ENCODE data around the gene FFAR3.
"Not testable (repeated sequence)": the region's sequence is repeated elsewhere in the genome, so short reads cannot be mapped to it uniquely, and the experiment has no call there.

FFAR3 gene

DNA sequence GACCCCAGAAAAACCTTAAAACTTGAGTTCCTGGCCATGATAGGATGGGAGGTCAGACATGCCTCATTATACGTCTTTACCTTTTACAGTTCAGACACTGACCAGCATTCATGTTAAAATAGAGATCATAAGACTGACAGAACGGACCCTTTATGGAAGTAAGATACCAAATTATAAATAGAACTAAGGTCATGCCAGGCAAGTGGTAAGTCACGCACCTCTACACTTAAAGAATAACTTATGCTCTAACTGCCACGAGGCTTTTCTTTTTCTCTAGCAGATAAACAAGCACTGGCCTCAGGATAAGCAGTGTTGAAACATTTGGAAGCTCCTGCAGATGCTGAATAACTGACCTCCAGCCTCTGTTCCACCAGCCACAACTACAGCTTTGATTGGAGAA lies 41.0 kb downstream of the FFAR3 start:
- no peak for DNase-seq
- no peaks in the 10 kb centered on the region for H3K4me1 ChIP-seq (ENCODE audit: insufficient read depth, low read length)
- H2AFZ ChIP-seq (ENCODE audit: low read depth, low read length) = no peak overlapping the region
- no peak overlapping the region for H3K4me2 ChIP-seq (ENCODE audit: insufficient read depth, low read length)
- H3K27me3 ChIP-seq (ENCODE audit: insufficient read depth, low read length, poor library complexity) = peaks cover 3% of the 10 kb centered on the region
- no peak for TF ChIP-seq EZH2 (IDR thresholded peaks at IDR 0.05; ENCODE audit: borderline replicate concordance, low read depth, low read length, severe bottlenecking)
- TF ChIP-seq, protein P1, sequence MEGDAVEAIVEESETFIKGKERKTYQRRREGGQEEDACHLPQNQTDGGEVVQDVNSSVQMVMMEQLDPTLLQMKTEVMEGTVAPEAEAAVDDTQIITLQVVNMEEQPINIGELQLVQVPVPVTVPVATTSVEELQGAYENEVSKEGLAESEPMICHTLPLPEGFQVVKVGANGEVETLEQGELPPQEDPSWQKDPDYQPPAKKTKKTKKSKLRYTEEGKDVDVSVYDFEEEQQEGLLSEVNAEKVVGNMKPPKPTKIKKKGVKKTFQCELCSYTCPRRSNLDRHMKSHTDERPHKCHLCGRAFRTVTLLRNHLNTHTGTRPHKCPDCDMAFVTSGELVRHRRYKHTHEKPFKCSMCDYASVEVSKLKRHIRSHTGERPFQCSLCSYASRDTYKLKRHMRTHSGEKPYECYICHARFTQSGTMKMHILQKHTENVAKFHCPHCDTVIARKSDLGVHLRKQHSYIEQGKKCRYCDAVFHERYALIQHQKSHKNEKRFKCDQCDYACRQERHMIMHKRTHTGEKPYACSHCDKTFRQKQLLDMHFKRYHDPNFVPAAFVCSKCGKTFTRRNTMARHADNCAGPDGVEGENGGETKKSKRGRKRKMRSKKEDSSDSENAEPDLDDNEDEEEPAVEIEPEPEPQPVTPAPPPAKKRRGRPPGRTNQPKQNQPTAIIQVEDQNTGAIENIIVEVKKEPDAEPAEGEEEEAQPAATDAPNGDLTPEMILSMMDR (IDR thresholded peaks at IDR 0.05; ENCODE audit: borderline replicate concordance, extremely low read depth, low read length, poor library complexity, severe bottlenecking) = no peak
- H3K79me2 ChIP-seq (ENCODE audit: insufficient read depth, low read length) = no peaks in the 10 kb centered on the region
- H3K36me3 ChIP-seq (ENCODE audit: insufficient read depth, low read length) = no peaks in the 10 kb centered on the region
- H3K9me3 ChIP-seq (ENCODE audit: insufficient read depth, low read length, severe bottlenecking) = no peaks in the 10 kb centered on the region
- no peak overlapping the region for H3K27ac ChIP-seq (ENCODE audit: low read length)
- no peak overlapping the region for H3K4me3 ChIP-seq (ENCODE audit: low read depth in 1 of 2, low read length in 2 of 2)
- no peaks in the 10 kb centered on the region for H4K20me1 ChIP-seq (ENCODE audit: insufficient read depth, low read length)
- H3K9ac ChIP-seq (ENCODE audit: low read depth, low read length) = no peak overlapping the region
- ATAC-seq (ENCODE audit: insufficient read depth, low read depth) = no peak

DNA sequence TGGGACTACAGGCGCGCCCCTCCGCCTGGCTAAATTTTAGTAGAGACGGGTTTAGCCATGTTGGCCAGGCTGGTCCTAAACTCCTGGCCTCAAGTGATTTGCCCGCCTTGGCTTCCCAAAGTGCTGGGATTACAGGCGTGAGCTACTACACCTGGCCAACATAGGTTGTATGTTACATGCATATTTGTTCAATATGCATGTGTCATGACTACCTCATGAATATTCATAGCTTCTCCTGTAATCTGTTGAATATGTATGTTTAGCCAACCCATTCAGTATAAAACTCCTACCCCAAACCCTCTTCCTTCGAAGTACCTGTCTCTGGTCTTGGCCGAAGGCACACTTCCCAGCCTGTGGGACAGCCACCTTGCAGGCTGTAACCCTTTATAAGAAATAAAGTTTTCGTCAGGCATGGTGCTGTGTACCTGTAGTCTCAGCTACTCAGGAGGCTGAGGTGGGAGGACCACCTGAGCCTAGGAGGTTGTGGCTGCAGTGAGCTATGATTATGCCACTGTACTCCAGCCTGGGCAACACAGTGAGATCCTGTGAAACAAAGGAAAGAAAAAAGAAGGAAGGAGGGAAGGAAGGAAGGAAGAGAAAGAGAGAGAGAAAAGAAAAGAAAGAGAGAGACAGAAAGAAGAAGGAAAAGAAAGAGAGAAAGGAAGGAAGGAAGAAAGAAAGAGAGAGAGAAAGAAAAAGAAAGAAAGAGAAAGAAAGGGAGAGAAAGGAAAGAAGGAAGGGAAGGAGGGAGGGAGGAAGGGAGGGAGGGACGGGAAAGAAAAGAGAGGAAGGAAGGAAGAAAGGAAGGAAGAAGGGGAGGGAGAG lies 41.9 kb downstream of the FFAR3 start:
- H4K20me1 ChIP-seq (ENCODE audit: insufficient read depth, low read length) = no peaks in the 10 kb centered on the region
- ATAC-seq (ENCODE audit: insufficient read depth, low read depth) = no peak
- H3K27me3 ChIP-seq (ENCODE audit: insufficient read depth, low read length, poor library complexity) = peaks cover 3% of the 10 kb centered on the region
- no peaks in the 10 kb centered on the region for H3K36me3 ChIP-seq (ENCODE audit: insufficient read depth, low read length)
- H3K9me3 ChIP-seq (ENCODE audit: insufficient read depth, low read length, severe bottlenecking) = no peaks in the 10 kb centered on the region
- TF ChIP-seq, protein P1 (IDR thresholded peaks at IDR 0.05; ENCODE audit: borderline replicate concordance, extremely low read depth, low read length, poor library complexity, severe bottlenecking) = no peak
- TF ChIP-seq EZH2 (IDR thresholded peaks at IDR 0.05; ENCODE audit: borderline replicate concordance, low read depth, low read length, severe bottlenecking) = no peak
- H3K27ac ChIP-seq (ENCODE audit: low read length) = no peak overlapping the region
- no peak overlapping the region for H3K4me3 ChIP-seq (ENCODE audit: low read depth in 1 of 2, low read length in 2 of 2)
- no peak overlapping the region for H3K4me2 ChIP-seq (ENCODE audit: insufficient read depth, low read length)
- no peak overlapping the region for H3K9ac ChIP-seq (ENCODE audit: low read depth, low read length)
- H2AFZ ChIP-seq (ENCODE audit: low read depth, low read length) = no peak overlapping the region
- no peak for DNase-seq
- H3K4me1 ChIP-seq (ENCODE audit: insufficient read depth, low read length) = no peaks in the 10 kb centered on the region
- no peaks in the 10 kb centered on the region for H3K79me2 ChIP-seq (ENCODE audit: insufficient read depth, low read length)

DNA sequence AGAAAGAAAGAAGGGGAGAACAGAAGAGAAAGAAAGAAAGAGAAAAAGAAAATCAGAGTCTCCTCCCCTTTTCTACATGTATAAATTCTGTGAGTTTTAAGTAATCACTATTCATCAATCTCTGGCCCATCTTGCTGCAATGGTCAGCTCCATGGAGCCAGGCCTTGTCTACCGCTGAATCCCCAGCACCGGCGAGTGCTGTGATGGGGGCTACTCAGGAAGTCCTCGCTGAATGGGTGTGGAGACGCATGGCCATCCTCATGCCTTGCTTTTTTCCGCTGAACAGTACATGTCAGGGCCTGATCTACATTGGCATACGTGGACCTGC lies 42.5 kb downstream of the FFAR3 start:
- ATAC-seq (ENCODE audit: insufficient read depth, low read depth) = no peak
- DNase-seq = no peak
- Histone ChIP-seq H3K9ac (ENCODE audit: low read depth, low read length) (no peak overlapping the region), H3K27ac (ENCODE audit: low read length) (no peak overlapping the region), H4K20me1 (ENCODE audit: insufficient read depth, low read length) (no peaks in the 10 kb centered on the region), H3K36me3 (ENCODE audit: insufficient read depth, low read length) (no peaks in the 10 kb centered on the region), H3K27me3 (ENCODE audit: insufficient read depth, low read length, poor library complexity) (peaks cover 3% of the 10 kb centered on the region), H3K79me2 (ENCODE audit: insufficient read depth, low read length) (no peaks in the 10 kb centered on the region), H3K9me3 (ENCODE audit: insufficient read depth, low read length, severe bottlenecking) (no peaks in the 10 kb centered on the region), H3K4me1 (ENCODE audit: insufficient read depth, low read length) (no peaks in the 10 kb centered on the region), H3K4me2 (ENCODE audit: insufficient read depth, low read length) (no peak overlapping the region), H2AFZ (ENCODE audit: low read depth, low read length) (no peak overlapping the region; the same call in 1 of the 2 replicates), H3K4me3 (ENCODE audit: low read depth in 1 of 2, low read length in 2 of 2) (no peak overlapping the region)
- no peak for TF ChIP-seq EZH2 (IDR thresholded peaks at IDR 0.05; ENCODE audit: borderline replicate concordance, low read depth, low read length, severe bottlenecking)
- TF ChIP-seq, protein P1 (IDR thresholded peaks at IDR 0.05; ENCODE audit: borderline replicate concordance, extremely low read depth, low read length, poor library complexity, severe bottlenecking) = no peak

DNA sequence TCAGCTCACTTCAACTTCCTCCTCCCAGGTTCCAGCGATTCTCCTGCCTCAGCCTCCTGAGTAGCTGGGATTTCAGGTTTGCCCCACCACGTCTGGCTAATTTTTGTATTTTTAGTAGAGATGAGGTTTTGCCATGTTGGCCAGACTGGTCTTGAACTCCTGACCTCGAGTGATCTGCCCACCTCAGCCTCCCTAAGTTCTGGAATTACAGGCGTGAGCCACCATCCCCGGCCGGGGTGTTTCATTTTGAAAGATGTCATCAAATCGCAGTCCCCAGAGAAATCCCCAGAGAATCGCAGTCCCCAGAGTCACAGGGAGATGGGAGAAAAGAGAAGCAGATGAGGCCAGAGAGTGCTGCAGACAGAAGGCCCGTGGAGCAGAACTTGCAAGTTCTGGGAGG lies 43.2 kb downstream of the FFAR3 start:
- H4K20me1 ChIP-seq (ENCODE audit: insufficient read depth, low read length); H3K4me1 ChIP-seq (ENCODE audit: insufficient read depth, low read length); H3K9ac ChIP-seq (ENCODE audit: low read depth, low read length); H3K27me3 ChIP-seq (ENCODE audit: insufficient read depth, low read length, poor library complexity); ATAC-seq (ENCODE audit: insufficient read depth, low read depth); H3K36me3 ChIP-seq (ENCODE audit: insufficient read depth, low read length); H2AFZ ChIP-seq (ENCODE audit: low read depth, low read length); H3K27ac ChIP-seq (ENCODE audit: low read length); H3K79me2 ChIP-seq (ENCODE audit: insufficient read depth, low read length); H3K9me3 ChIP-seq (ENCODE audit: insufficient read depth, low read length, severe bottlenecking); H3K4me3 ChIP-seq (ENCODE audit: low read depth in 1 of 2, low read length in 2 of 2); DNase-seq; H3K4me2 ChIP-seq (ENCODE audit: insufficient read depth, low read length): not testable (repeated sequence)

All from DND-41 (cell line).